DLD1 (cell line): Measurements from ENCODE around the gene TTC39A.

Source experiments
- in situ Hi-C: cut with HindIII; loops from 2 replicates; pipeline ENCODE4 v1.10.0; 2017; ENCODE audit warnings: low sequenced_read_pairs

Gene TTC39A

GRCh38 chr1:51330331-51331201 is at the start of gene TTC39A:
TSS of gene TTC39A (minus strand) at chr1:51330562. CDS start at chr1:51330477, 85 bp downstream.
- in situ Hi-C loops: no loop called here

GRCh38 chr1:51378871-51379270 is 48.5 kb upstream of the TTC39A start:
- in situ Hi-C loops: no loop called here

GRCh38 chr1:51373898-51374297 is 43.5 kb upstream of the TTC39A start:
- in situ Hi-C loops: no loop called here

GRCh38 chr1:51372561-51372960 is 42.2 kb upstream of the TTC39A start:
- in situ Hi-C loops: no loop called here

- in situ Hi-C loops: no loop called here
Measured at GRCh38 chr1:51369171-51369570, 38.8 kb upstream of the TTC39A start.

- in situ Hi-C loops: no loop called here
Measured at GRCh38 chr1:51365774-51366173, 35.4 kb upstream of the TTC39A start.

- in situ Hi-C loops: no loop called here
Measured at GRCh38 chr1:51359879-51360278, 29.5 kb upstream of the TTC39A start.

- in situ Hi-C loops: no loop called here
Measured at GRCh38 chr1:51355382-51355781, 25.0 kb upstream of the TTC39A start.

- in situ Hi-C loops: no loop called here
Measured at GRCh38 chr1:51354416-51354815, 24.1 kb upstream of the TTC39A start.

GRCh38 chr1:51351907-51352306 is 21.5 kb upstream of the TTC39A start:
- in situ Hi-C loops: no loop called here

GRCh38 chr1:51349862-51350261 is 19.5 kb upstream of the TTC39A start:
- in situ Hi-C loops: no loop called here

GRCh38 chr1:51348147-51348527 is 17.8 kb upstream of the TTC39A start:
- in situ Hi-C loops: no loop called here

- in situ Hi-C loops: no loop called here
Measured at GRCh38 chr1:51347398-51348146, 17.2 kb upstream of the TTC39A start.

GRCh38 chr1:51346086-51346942 is 16.0 kb upstream of the TTC39A start:
- in situ Hi-C loops: no loop called here

- in situ Hi-C loops: no loop called here
Measured at GRCh38 chr1:51345300-51345687, 14.9 kb upstream of the TTC39A start.

GRCh38 chr1:51344602-51345299 is 14.4 kb upstream of the TTC39A start:
- in situ Hi-C loops: no loop called here

- in situ Hi-C loops: no loop called here
Measured at GRCh38 chr1:51344276-51344601, 13.9 kb upstream of the TTC39A start.

- in situ Hi-C loops: no loop called here
Measured at GRCh38 chr1:51343624-51344023, 13.3 kb upstream of the TTC39A start.

- in situ Hi-C loops: no loop called here
Measured at GRCh38 chr1:51342591-51343206, 12.3 kb upstream of the TTC39A start.

GRCh38 chr1:51341876-51342496 is 11.6 kb upstream of the TTC39A start:
- in situ Hi-C loops: no loop called here
